Fibroblast of villous mesenchyme (primary cell): ENCODE results near the gene DISC1. TPM values are rescaled to one million over a fixed set of nuclear protein-coding genes. Genes with fewer than 3 reads are reported as not detected.
"Not testable (repeated sequence)": the region's sequence is repeated elsewhere in the genome, so short reads cannot be mapped to it uniquely, and the experiment has no call there.

Experiments
- DNase-seq: peaks from one replicate; pipeline ENCODE4 v3.0.0-alpha.2; 2010; ENCODE audit warnings: low read depth
- H3K4me3 ChIP-seq: 2 replicates; pipeline ENCODE4 v1.5.1; 2011; ENCODE audit warnings: low read depth, mild to moderate bottlenecking, low read length
- total RNA-seq: library from RNA; depleted of rRNA; stranded (reverse); fragments of >200 nt; gene quantifications from 2 replicates; pipeline ENCODE4 v1.2.3, GENCODE V29; 2012
- TF ChIP-seq, protein P1 (sequence below): IDR thresholded peaks from 2 replicates; pipeline ENCODE4 v1.5.1; 2012; ENCODE audit warnings: low read depth, mild to moderate bottlenecking, low read length; ENCODE audit not compliant: insufficient read depth

The DISC1 gene
- total RNA-seq, 1 donor = 9.9 TPM

DNA sequence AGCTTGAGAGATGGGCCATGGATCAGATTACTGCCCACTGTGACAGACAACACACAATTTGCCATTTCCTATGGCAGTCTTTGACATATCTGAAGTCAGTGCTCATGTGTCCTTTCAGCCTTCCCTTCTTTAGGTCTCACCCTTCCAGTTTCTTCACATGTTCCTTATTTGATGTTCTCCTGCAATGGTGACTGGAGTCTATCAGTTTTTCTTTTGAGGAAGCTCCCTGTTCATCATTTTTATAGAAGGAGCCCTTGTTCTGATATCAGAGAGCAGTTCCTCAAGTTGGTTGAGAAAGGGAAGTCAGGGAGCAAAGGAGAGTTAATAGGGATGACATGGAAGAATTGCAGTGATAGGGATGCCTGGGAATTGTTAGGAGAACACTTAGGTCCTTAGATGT is 42.2 kb downstream of the DISC1 start:
- DNase-seq = no peak
- TF ChIP-seq, protein P1, sequence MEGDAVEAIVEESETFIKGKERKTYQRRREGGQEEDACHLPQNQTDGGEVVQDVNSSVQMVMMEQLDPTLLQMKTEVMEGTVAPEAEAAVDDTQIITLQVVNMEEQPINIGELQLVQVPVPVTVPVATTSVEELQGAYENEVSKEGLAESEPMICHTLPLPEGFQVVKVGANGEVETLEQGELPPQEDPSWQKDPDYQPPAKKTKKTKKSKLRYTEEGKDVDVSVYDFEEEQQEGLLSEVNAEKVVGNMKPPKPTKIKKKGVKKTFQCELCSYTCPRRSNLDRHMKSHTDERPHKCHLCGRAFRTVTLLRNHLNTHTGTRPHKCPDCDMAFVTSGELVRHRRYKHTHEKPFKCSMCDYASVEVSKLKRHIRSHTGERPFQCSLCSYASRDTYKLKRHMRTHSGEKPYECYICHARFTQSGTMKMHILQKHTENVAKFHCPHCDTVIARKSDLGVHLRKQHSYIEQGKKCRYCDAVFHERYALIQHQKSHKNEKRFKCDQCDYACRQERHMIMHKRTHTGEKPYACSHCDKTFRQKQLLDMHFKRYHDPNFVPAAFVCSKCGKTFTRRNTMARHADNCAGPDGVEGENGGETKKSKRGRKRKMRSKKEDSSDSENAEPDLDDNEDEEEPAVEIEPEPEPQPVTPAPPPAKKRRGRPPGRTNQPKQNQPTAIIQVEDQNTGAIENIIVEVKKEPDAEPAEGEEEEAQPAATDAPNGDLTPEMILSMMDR = no peak
- no peak overlapping the region for H3K4me3 ChIP-seq

DNA sequence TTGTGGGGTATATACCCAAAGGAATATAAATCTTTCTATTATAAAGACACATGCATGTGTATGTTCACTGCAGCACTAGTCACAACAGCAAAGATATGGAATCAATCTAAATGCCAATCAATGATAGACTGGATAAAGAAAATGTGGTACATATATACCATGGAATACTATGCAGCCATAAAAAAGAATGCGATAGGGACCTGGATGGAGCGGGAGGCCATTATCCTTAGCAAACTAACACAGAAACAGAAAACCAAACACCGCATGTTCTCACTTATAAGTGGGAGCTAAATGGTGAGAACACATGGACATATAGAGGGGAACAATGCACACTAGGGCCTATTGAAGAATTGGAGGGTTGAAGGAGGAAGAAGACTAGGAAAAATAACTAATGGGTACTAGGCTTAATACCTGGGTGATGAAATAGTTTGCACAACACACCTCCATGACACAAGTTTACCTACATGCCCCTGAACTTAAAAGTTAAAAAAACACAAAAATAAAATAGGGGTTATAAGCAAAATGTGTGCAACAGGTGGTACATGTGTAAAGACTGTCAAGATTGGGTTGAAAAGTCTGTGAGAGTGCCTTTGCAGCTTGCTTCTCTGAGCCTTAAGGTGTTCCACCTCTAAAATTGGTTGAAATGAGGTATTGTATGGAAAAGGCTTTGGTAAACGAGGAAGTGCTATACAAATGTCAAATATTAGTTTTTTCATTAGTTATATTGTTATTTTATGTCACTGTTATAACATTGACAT is 43.5 kb downstream of the DISC1 start:
- not testable (repeated sequence) for H3K4me3 ChIP-seq, DNase-seq

DNA sequence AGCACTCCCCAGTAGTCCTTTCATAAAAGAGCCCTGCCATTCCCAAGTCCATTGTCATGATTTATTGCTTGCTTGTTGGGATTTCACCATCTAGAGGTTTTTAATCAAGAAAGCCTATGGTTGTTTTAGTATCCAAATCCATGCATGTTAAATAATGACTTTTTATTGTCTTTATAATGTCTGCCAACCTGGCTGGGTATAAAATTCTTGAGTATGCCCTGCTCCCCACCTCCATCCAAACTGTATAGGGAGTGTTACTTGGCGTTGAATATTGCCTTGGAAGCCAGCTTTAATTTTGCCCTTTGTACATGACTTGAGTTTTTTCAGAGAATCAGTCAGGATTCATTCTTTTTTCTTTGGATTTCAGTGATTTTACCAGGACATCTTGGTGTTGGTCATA is 44.2 kb downstream of the DISC1 start:
- DNase-seq = no peak
- H3K4me3 ChIP-seq = no peak overlapping the region
- TF ChIP-seq, protein P1 = no peak

DNA sequence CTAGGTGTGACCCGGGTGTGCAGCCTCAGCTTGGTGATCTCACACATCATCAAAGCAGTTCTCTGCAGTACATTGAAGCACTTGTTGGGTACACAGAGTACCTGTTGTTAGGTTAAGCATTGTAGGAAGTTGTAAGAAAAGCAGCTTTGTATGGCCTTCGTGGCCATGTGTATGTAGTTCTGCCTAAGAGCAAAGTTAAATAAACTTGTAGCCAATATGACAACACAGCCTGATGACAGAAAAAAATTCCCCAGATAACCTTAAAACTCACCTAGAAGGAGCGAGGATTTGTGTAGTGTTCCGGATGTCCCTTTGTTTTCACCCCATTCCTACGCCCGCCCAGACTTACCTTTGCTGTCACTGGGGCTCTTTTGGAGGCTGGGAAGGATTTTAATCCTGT is 48.0 kb downstream of the DISC1 start:
- DNase-seq = no peak
- no peak overlapping the region for H3K4me3 ChIP-seq
- TF ChIP-seq, protein P1 = no peak

DNA sequence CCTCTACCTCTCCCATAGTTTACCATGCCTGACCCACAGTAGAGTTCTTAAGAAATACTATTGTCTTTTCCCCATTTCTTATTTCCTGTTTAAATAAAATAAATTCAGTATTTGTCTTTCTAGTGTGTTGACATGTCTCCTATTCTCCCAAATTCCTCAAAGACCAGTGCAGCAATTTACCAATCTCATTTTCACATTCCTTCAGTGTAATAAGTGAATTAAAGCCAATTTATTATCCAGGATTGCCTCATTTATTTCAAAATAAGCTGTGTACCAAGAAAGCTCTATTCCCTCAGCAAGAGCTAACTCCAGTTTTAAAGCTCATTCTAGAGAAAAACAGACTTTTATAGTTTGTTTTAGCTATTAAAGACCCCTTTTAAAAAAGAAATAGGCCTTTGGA is 49.9 kb downstream of the DISC1 start:
- H3K4me3 ChIP-seq = no peak overlapping the region
- no peak for DNase-seq
- TF ChIP-seq, protein P1 = no peak

DNA sequence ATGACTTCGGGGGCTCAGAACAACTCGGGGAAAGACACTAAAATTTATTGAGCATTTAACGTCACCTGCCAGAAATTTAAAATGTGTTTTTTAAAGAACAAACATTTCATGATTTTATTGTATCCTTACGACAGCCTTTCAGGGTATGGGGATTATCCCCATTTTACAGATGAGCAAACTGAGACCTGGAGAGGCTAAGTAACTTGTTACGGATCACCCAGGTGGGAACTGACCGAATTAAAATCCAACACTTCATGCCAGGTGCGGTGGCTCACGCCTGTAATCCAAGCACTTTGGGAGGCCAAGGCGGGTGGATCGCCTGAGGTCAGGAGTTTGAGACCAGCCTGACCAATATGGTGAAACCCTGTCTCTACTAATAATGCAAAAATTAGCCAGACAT is 50.9 kb downstream of the DISC1 start:
- no peak overlapping the region for H3K4me3 ChIP-seq
- TF ChIP-seq, protein P1 = no peak
- no peak for DNase-seq

DNA sequence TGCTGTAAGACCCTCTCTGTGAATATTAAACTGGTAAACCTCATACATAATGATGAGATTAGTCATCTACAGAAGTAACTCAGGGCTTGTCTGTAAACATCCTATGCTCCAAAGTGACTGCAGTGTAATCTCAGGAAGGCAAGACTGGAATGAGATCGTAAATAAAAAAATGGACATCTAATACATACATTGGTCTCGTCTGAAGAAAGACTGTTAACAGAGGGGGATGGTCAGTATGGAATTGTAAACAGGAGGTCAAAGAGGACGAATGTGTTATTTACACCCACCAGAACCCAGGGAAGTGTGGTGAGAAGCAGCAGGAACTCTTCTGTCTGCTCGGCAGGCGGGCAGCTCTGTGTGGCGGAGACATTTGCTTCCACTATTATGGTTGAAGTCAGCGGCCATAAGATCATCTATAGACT is 51.4 kb downstream of the DISC1 start:
- TF ChIP-seq, protein P1 = no peak
- peak; percentile 74 for DNase-seq
- H3K4me3 ChIP-seq = no peak overlapping the region
